GM21576 (cell line): ENCODE data around the gene NRSN2.
A peak's percentile ranks its signal among the peaks of the same experiment; 100 is the strongest.

Source experiments
- ATAC-seq: cut with Tn5 transposase; IDR thresholded peaks from one replicate; pipeline ENCODE4 v1.9.1; 2021; ENCODE audit warnings: mild to moderate bottlenecking, moderate library complexity; ENCODE audit not compliant: unreplicated experiment

Gene NRSN2

GRCh38 chr20:346640-347316, at the start of gene NRSN2:
Gene NRSN2, plus strand, starts transcription at chr20:347111. Its CDS starts 2,533 bp downstream, at chr20:349644.
- peak; percentile 32 for ATAC-seq

GRCh38 chr20:297925-298775, 48.8 kb upstream of the NRSN2 start:
- ATAC-seq, result peak; percentile 20

- ATAC-seq, result no peak
Observed at GRCh38 chr20:298776-299391, 48.0 kb upstream of the NRSN2 start.

GRCh38 chr20:300345-300990, 46.4 kb upstream of the NRSN2 start:
- ATAC-seq, result no peak

GRCh38 chr20:301886-302848, 44.7 kb upstream of the NRSN2 start:
- ATAC-seq, result no peak

- ATAC-seq, result no peak
Observed at GRCh38 chr20:305745-306144, 41.2 kb upstream of the NRSN2 start.

GRCh38 chr20:308427-309038, 38.4 kb upstream of the NRSN2 start:
- no peak for ATAC-seq

- ATAC-seq, result no peak
Observed at GRCh38 chr20:309306-309840, 37.5 kb upstream of the NRSN2 start.

GRCh38 chr20:309841-310644, 36.9 kb upstream of the NRSN2 start:
- peak; percentile 96 for ATAC-seq

- ATAC-seq, result no peak
Observed at GRCh38 chr20:310645-311044, 36.3 kb upstream of the NRSN2 start.

- no peak for ATAC-seq
Observed at GRCh38 chr20:311609-312008, 35.3 kb upstream of the NRSN2 start.

GRCh38 chr20:312067-312466, 34.8 kb upstream of the NRSN2 start:
- no peak for ATAC-seq

GRCh38 chr20:312866-313265, 34.0 kb upstream of the NRSN2 start:
- ATAC-seq, result no peak

- no peak for ATAC-seq
Observed at GRCh38 chr20:313402-313801, 33.5 kb upstream of the NRSN2 start.

- ATAC-seq, result no peak
Observed at GRCh38 chr20:313948-314347, 33.0 kb upstream of the NRSN2 start.

- ATAC-seq, result no peak
Observed at GRCh38 chr20:316316-317068, 30.4 kb upstream of the NRSN2 start.

GRCh38 chr20:324177-325044, 22.5 kb upstream of the NRSN2 start:
- peak; percentile 47 for ATAC-seq
